HL-60 (cell line): ENCODE data around the gene PNCK.

Source experiments
- CTCF ChIP-seq: IDR thresholded peaks from one replicate; pipeline ENCODE4 v1.5.1; 2011; ENCODE audit warnings: low read length, control low read depth, inconsistent platforms; ENCODE audit not compliant: insufficient read depth
- REST ChIP-seq: IDR thresholded peaks from 2 replicates; pipeline ENCODE4 v1.6.1; 2012; ENCODE audit warnings: low read depth; ENCODE audit not compliant: insufficient replicate concordance

- TF ChIP-seq REST, result no peak
- no peak for TF ChIP-seq CTCF
Measured at GRCh38 chrX:153685751-153686696, 12.4 kb upstream of the PNCK start.
